Stimulated activated CD8-positive, alpha-beta memory T cell treated with anti-CD3 and anti-CD28 coated beads, Interleukin-4, amount 100 ng/mL, for 24 hours (primary cell): ENCODE data around the gene ADM.

ENCODE experiments used
- DNase-seq: peaks from one replicate; pipeline ENCODE4 v3.0.0-alpha.2; 2020; ENCODE audit warnings: low read depth

The ADM gene

GRCh38 chr11:10328314-10329098 lies 23.6 kb downstream of the ADM start:
- no peak for DNase-seq

- DNase-seq = no peak
Measured at GRCh38 chr11:10329356-10329755, 24.5 kb downstream of the ADM start.

- no peak for DNase-seq
Measured at GRCh38 chr11:10329935-10330334, 25.1 kb downstream of the ADM start.

- DNase-seq = no peak
Measured at GRCh38 chr11:10331548-10332289, 26.8 kb downstream of the ADM start.

- no peak for DNase-seq
Measured at GRCh38 chr11:10333490-10333889, 28.6 kb downstream of the ADM start.

GRCh38 chr11:10338287-10338686 lies 33.4 kb downstream of the ADM start:
- no peak for DNase-seq

GRCh38 chr11:10348650-10349280 lies 43.9 kb downstream of the ADM start:
- DNase-seq = no peak

- no peak for DNase-seq
Measured at GRCh38 chr11:10349281-10349665, 44.4 kb downstream of the ADM start.

- no peak for DNase-seq
Measured at GRCh38 chr11:10349806-10350205, 44.9 kb downstream of the ADM start.

GRCh38 chr11:10350334-10350733 lies 45.5 kb downstream of the ADM start:
- no peak for DNase-seq

- DNase-seq = no peak
Measured at GRCh38 chr11:10351435-10351764, 46.5 kb downstream of the ADM start.

- DNase-seq = no peak
Measured at GRCh38 chr11:10351765-10352641, 47.1 kb downstream of the ADM start.

- no peak for DNase-seq
Measured at GRCh38 chr11:10352921-10353550, 48.2 kb downstream of the ADM start.

GRCh38 chr11:10354389-10354788 lies 49.5 kb downstream of the ADM start:
- DNase-seq = no peak

- no peak for DNase-seq
Measured at GRCh38 chr11:10355257-10355661, 50.4 kb downstream of the ADM start.

GRCh38 chr11:10356161-10356560 lies 51.3 kb downstream of the ADM start:
- DNase-seq = no peak
